SH-SY5Y (cell line): ENCODE measurements around the gene C9orf40.

Source experiments
- GATA2 ChIP-seq: IDR thresholded peaks from 2 replicates; pipeline ENCODE4 v1.6.1; 2011; ENCODE audit warnings: mild to moderate bottlenecking, low read depth, low read length
- GATA3 ChIP-seq: IDR thresholded peaks from 2 replicates; pipeline ENCODE4 v1.6.1; 2011; ENCODE audit warnings: low read depth, mild to moderate bottlenecking, low read length, moderate library complexity

DNA sequence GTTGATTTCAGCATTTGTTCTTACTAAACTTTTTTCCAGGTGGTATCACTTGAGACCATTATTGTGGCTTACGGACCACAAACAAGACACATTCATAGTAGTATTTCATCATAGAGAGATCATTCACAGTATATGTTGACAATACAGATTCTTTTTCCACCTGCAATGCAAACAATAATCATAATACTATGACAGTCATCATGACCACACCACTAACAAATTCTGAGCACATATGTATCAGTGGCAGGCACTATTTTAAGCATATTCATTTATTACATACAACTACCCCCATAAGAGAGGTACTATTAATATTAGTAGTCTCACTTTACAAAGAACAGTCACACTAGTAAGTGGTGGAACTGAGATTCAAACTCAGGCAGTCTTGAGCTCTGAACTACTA, 31.0 kb upstream of the C9orf40 start:
- TF ChIP-seq GATA2, result no peak
- no peak for TF ChIP-seq GATA3
